NT2/D1 (cell line): ENCODE results near the gene GSTO2.

Source experiments
- SUZ12 ChIP-seq: IDR thresholded peaks from 2 replicates; pipeline ENCODE4 v1.6.1; 2011; ENCODE audit not compliant: insufficient read length, insufficient read depth; ENCODE audit errors: extremely low read depth
- YY1 ChIP-seq: IDR thresholded peaks from 2 replicates; pipeline ENCODE4 v1.6.1; 2011; ENCODE audit not compliant: insufficient read length, insufficient read depth

GRCh38 chr10:104307576-104308438, 38.8 kb downstream of the GSTO2 start:
- TF ChIP-seq YY1, result no peak
- no peak for TF ChIP-seq SUZ12
